ENCODE data around the gene PTPN18. TPM values are rescaled to one million over a fixed set of nuclear protein-coding genes. Genes with fewer than 3 reads are reported as not detected.
A peak's percentile ranks its signal among the peaks of the same experiment; 100 is the strongest.

The PTPN18 gene
- total RNA-seq, 1 donor from 2014 or later, result 26.0 TPM

DNA sequence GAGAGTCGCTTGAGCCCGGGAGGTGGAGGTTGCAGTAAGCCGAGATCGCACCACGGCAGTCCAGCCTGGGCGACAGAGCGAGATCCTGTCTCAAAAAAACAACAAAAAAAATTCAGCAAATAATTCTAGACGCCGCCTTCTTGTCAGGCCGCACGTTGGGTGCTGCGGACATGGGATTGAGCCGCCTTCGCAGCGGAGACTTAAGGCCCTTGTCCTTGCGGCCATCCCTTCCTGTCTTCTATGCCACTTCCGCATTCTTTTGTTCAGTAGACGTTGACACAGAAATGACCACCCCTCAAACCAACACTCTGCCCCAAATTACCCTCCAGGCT is 15.8 kb downstream of the PTPN18 start:
- peak overlapping the region; percentile 77 to 89 for H3K4me3 ChIP-seq
- intact Hi-C loops (cut with DNase I), result no loop called here
- H3K27ac ChIP-seq, result peak overlapping the region; percentile 84
- DNase-seq (ENCODE audit: extremely low spot score in 2 of 2), result no peak
- H3K4me1 ChIP-seq, result peaks cover 46% of the 10 kb centered on the region
- no peaks in the 10 kb centered on the region for H3K9me3 ChIP-seq
- no peaks in the 10 kb centered on the region for H3K36me3 ChIP-seq
- H3K27me3 ChIP-seq, result no peaks in the 10 kb centered on the region
- TF ChIP-seq POLR2A (IDR thresholded peaks at IDR 0.05), result no peak
- TF ChIP-seq POLR2AphosphoS5 (IDR thresholded peaks at IDR 0.05; ENCODE audit: insufficient read depth in 1 of 2, low read depth in 1 of 2), result no peak
- TF ChIP-seq CTCF (IDR thresholded peaks at IDR 0.05), result no peak

- Histone ChIP-seq H3K36me3 (no peaks in the 10 kb centered on the region), H3K27ac (peak overlapping the region; percentile 84), H3K27me3 (no peaks in the 10 kb centered on the region), H3K9me3 (no peaks in the 10 kb centered on the region), H3K4me3 (peak overlapping the region; percentile 77 to 89), H3K4me1 (peaks cover 46% of the 10 kb centered on the region)
- DNase-seq (ENCODE audit: extremely low spot score in 2 of 2), result no peak
- TF ChIP-seq CTCF (IDR thresholded peaks at IDR 0.05) (peak; percentile 73 to 89 (median 87)), POLR2A (IDR thresholded peaks at IDR 0.05) (peak in 1 of 2 donors; percentile 39), POLR2AphosphoS5 (IDR thresholded peaks at IDR 0.05; ENCODE audit: insufficient read depth in 1 of 2, low read depth in 1 of 2) (peak in 1 of 2 donors; percentile 80)
- intact Hi-C loops (cut with DNase I), result no loop called here
These were observed 16.4 kb downstream of the PTPN18 start for GRCh38 chr2:130372055-130372832.

DNA sequence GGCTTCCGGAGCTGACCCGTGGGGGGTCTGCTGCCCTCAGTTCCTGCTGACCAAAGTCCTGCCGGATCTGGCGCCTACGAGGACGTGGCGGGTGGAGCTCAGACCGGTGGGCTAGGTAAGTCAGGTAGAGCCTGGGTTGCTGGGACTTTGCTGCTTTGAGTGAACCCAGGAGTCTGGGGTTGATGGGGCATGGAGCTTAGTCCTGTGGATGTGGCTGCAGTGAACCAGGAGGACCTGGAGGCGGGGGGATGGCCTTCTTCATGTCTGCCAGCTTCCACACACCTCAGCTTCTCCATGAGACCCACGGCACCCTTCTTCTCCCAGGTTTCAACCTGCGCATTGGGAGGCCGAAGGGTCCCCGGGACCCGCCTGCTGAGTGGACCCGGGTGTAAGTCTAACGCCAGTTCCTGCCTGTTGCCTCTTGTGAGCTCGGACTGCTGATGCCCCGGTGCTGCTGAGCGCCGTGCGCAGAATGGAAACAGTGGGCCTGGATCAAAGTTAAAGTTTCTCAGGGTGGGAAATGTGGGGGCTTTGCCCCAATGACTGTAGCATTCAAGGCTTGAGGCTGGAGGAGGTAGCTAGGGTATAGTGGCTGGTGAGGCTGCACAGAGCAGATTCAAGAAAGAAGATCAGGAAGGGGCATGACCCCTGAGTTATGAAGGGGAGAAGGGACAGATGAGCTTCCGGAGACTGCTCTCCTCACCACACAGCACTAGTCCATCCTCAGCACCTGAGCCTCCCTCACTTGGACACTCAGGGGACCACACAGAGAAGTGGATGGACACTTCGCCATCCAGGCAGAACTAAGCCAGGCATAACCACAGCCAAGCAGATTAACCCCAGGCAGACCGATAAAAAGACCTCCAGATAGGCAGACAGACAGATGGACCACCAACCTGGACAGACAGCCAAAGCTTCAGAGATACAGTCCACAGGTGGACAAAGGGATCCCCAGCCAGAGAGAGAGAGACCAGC is 17.3 kb downstream of the PTPN18 start:
- no peak for DNase-seq (ENCODE audit: extremely low spot score in 2 of 2)

DNA sequence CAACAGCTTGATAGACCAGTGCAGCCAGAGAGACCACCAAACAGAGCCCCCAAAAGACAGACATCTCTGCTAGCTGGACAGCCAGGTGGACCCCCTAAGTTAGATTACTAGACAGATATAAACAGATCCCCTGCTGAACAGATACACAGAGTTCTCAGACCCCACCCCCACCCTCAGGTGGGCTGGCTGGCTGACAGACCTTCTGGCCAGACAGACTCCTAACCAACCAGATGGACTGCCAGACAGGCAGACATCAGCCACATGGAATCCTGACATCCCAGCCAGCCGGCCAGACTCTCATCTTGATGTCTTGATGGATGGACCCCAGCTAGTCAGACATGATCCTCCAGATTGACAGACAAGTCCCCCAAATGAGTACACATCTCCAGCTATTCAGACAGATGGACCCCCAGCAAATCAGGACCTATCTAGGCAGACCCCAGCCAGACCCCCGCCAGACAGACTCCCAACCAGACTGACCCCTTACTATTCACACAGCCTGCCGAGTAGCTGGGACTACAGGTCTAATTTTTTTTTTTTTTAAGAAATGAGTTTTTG is 18.0 kb downstream of the PTPN18 start:
- no peak overlapping the region for H3K27ac ChIP-seq
- intact Hi-C loops (cut with DNase I), result no loop called here
- peaks cover 46% of the 10 kb centered on the region for H3K4me1 ChIP-seq
- no peaks in the 10 kb centered on the region for H3K36me3 ChIP-seq
- no peaks in the 10 kb centered on the region for H3K9me3 ChIP-seq
- no peaks in the 10 kb centered on the region for H3K27me3 ChIP-seq
- no peak for DNase-seq (ENCODE audit: extremely low spot score in 2 of 2)
- TF ChIP-seq POLR2A (IDR thresholded peaks at IDR 0.05) (no peak), POLR2AphosphoS5 (IDR thresholded peaks at IDR 0.05; ENCODE audit: insufficient read depth in 1 of 2, low read depth in 1 of 2) (no peak), CTCF (IDR thresholded peaks at IDR 0.05) (no peak)
- H3K4me3 ChIP-seq, result peak overlapping the region in 1 of 2 donors; percentile 77

More for the DNA sequence above, 17.3 kb downstream of the PTPN18 start:
- Histone ChIP-seq H3K27me3 (no peaks in the 10 kb centered on the region), H3K27ac (peak overlapping the region; percentile 84), H3K4me3 (peak overlapping the region; percentile 77 to 89), H3K36me3 (no peaks in the 10 kb centered on the region), H3K4me1 (peaks cover 46% of the 10 kb centered on the region), H3K9me3 (no peaks in the 10 kb centered on the region)
- TF ChIP-seq POLR2AphosphoS5 (IDR thresholded peaks at IDR 0.05; ENCODE audit: insufficient read depth in 1 of 2, low read depth in 1 of 2), result peak in 1 of 2 donors; percentile 57
- TF ChIP-seq CTCF (IDR thresholded peaks at IDR 0.05), result no peak
- TF ChIP-seq POLR2A (IDR thresholded peaks at IDR 0.05), result no peak
- intact Hi-C loops (cut with DNase I), result no loop called here

All from vagina (tissue), 2 donors.